ENCODE results near the gene TRIO. TPM values are rescaled to one million over a fixed set of nuclear protein-coding genes. Genes with fewer than 3 reads are reported as not detected.
A peak's percentile ranks its signal among the peaks of the same experiment; 100 is the strongest.

TRIO gene
- total and polyA plus RNA-seq, 2 donors (not counting 1 experiment from before 2014, with no cell fraction given), result 134 to 281 TPM

DNA sequence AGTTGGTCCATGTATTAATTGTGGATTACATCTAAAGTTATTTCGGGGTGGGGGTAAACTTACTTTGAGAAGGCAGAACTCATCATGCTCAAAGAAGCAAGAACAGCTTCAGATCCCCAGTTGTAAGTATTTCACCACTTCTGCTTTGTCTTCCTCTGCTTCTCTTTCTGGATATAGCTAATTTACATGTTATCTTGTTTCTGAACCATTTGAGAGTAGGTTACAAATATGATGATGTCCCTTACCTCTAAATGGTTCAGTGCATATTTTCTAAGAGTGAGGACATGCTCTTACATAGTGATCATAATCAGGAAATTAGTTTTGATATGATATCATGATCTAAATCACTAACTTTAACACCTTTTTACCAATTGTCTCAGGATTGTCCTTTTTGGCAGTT is 11.9 kb downstream of the TRIO start:
- Histone ChIP-seq H3K79me2 (ENCODE audit: control insufficient read depth, insufficient read depth, low read length) (peaks cover 92% of the 10 kb centered on the region), H4K20me1 (ENCODE audit: control insufficient read depth, extremely low read depth, insufficient read depth, low read length) (no peaks in the 10 kb centered on the region), H3K4me1 (ENCODE audit: control insufficient read depth, extremely low read depth, insufficient read depth, low read length) (peaks cover 42% of the 10 kb centered on the region), H3K4me2 (ENCODE audit: extremely low read depth, insufficient read depth, low read length) (peak overlapping the region; percentile 81), H2AFZ (ENCODE audit: low read length) (no peak overlapping the region), H3K27ac (ENCODE audit: insufficient read depth, low read length) (peak overlapping the region; percentile 88), H3K4me3 (replicated peaks in 1 of 4; ENCODE audit: control extremely low read depth in 1 of 4, insufficient read depth in 1 of 4, low read depth in 3 of 4, low read length in 4 of 4) (peak overlapping the region in 1 of 4 experiments; percentile 17), H3K9ac (ENCODE audit: insufficient read depth, low read length) (no peak overlapping the region), H3K36me3 (ENCODE audit: control insufficient read depth, insufficient read depth, low read length) (no peaks in the 10 kb centered on the region), H3K27me3 (ENCODE audit: control insufficient read depth, insufficient read depth, low read length) (no peaks in the 10 kb centered on the region), H3K9me3 (ENCODE audit: control insufficient read depth, insufficient read depth, low read depth, low read length) (no peaks in the 10 kb centered on the region)
- no peak for DNase-seq (ENCODE audit: low read depth in 2 of 2)
- TF ChIP-seq, protein P1, sequence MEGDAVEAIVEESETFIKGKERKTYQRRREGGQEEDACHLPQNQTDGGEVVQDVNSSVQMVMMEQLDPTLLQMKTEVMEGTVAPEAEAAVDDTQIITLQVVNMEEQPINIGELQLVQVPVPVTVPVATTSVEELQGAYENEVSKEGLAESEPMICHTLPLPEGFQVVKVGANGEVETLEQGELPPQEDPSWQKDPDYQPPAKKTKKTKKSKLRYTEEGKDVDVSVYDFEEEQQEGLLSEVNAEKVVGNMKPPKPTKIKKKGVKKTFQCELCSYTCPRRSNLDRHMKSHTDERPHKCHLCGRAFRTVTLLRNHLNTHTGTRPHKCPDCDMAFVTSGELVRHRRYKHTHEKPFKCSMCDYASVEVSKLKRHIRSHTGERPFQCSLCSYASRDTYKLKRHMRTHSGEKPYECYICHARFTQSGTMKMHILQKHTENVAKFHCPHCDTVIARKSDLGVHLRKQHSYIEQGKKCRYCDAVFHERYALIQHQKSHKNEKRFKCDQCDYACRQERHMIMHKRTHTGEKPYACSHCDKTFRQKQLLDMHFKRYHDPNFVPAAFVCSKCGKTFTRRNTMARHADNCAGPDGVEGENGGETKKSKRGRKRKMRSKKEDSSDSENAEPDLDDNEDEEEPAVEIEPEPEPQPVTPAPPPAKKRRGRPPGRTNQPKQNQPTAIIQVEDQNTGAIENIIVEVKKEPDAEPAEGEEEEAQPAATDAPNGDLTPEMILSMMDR (conservative IDR thresholded peaks at IDR 0.05 in 1 of 2, IDR thresholded peaks at IDR 0.05 in 1 of 2; ENCODE audit: low read depth in 1 of 2, low read length in 2 of 2), result no peak
- TF ChIP-seq EZH2 (IDR thresholded peaks at IDR 0.05; ENCODE audit: low read length, missing control alignments), result no peak

DNA sequence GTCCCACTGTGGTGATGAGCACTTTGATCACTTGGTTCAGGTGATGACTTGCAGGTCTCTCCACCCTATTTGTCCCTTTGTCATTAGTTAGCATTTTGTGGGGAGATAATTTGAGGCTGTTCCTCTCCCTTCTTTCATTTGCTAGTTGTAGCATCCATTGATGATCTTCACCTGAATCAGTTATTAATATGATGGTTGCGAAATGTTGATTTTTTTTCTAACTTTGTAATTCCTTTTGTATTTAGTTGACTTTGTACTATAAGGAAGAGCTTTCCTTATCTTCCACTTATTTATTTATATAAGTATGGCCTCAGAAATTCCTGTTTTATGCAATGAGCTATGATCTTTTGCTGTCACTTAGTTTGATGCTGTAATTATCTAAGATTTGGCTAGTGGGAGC is 12.6 kb downstream of the TRIO start:
- H3K36me3 ChIP-seq (ENCODE audit: control insufficient read depth, insufficient read depth, low read length), result no peaks in the 10 kb centered on the region
- peak overlapping the region in 3 of 4 experiments; percentile 2 to 47 (median 14) for H3K4me3 ChIP-seq (replicated peaks in 1 of 4; ENCODE audit: control extremely low read depth in 1 of 4, insufficient read depth in 1 of 4, low read depth in 3 of 4, low read length in 4 of 4)
- no peak overlapping the region for H2AFZ ChIP-seq (ENCODE audit: low read length)
- peak overlapping the region; percentile 88 for H3K27ac ChIP-seq (ENCODE audit: insufficient read depth, low read length)
- TF ChIP-seq EZH2 (IDR thresholded peaks at IDR 0.05; ENCODE audit: low read length, missing control alignments), result no peak
- TF ChIP-seq, protein P1 (conservative IDR thresholded peaks at IDR 0.05 in 1 of 2, IDR thresholded peaks at IDR 0.05 in 1 of 2; ENCODE audit: low read depth in 1 of 2, low read length in 2 of 2), result no peak
- no peaks in the 10 kb centered on the region for H3K9me3 ChIP-seq (ENCODE audit: control insufficient read depth, insufficient read depth, low read depth, low read length)
- peak overlapping the region; percentile 81 for H3K4me2 ChIP-seq (ENCODE audit: extremely low read depth, insufficient read depth, low read length)
- peaks cover 92% of the 10 kb centered on the region for H3K79me2 ChIP-seq (ENCODE audit: control insufficient read depth, insufficient read depth, low read length)
- no peaks in the 10 kb centered on the region for H4K20me1 ChIP-seq (ENCODE audit: control insufficient read depth, extremely low read depth, insufficient read depth, low read length)
- DNase-seq (ENCODE audit: low read depth in 2 of 2), result no peak
- H3K4me1 ChIP-seq (ENCODE audit: control insufficient read depth, extremely low read depth, insufficient read depth, low read length), result peaks cover 46% of the 10 kb centered on the region
- no peaks in the 10 kb centered on the region for H3K27me3 ChIP-seq (ENCODE audit: control insufficient read depth, insufficient read depth, low read length)
- no peak overlapping the region for H3K9ac ChIP-seq (ENCODE audit: insufficient read depth, low read length)

DNA sequence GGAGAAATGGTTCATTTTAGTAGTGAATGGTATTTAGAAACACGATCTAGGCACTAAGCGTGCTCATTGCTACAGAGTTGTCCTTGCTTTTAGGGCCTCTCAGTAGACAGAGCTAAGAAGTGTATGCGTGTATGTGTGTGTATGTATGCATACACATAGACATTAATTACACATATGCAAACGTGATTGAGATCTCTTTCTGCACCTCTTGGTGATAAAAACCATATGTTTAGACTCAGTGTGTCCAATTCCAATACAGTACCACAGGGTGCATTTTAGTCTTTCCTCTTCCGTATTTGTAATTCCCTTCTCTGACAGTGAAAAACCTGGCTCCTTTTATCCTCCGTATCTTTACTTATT is 13.1 kb downstream of the TRIO start:
- Histone ChIP-seq H3K79me2 (ENCODE audit: control insufficient read depth, insufficient read depth, low read length) (peaks cover 92% of the 10 kb centered on the region), H3K4me3 (replicated peaks in 1 of 4; ENCODE audit: control extremely low read depth in 1 of 4, insufficient read depth in 1 of 4, low read depth in 3 of 4, low read length in 4 of 4) (peak overlapping the region in 3 of 4 experiments; percentile 14 to 47 (median 30)), H3K4me1 (ENCODE audit: control insufficient read depth, extremely low read depth, insufficient read depth, low read length) (peaks cover 46% of the 10 kb centered on the region), H2AFZ (ENCODE audit: low read length) (no peak overlapping the region), H3K9ac (ENCODE audit: insufficient read depth, low read length) (no peak overlapping the region), H3K4me2 (ENCODE audit: extremely low read depth, insufficient read depth, low read length) (peak overlapping the region; percentile 81), H3K36me3 (ENCODE audit: control insufficient read depth, insufficient read depth, low read length) (no peaks in the 10 kb centered on the region), H4K20me1 (ENCODE audit: control insufficient read depth, extremely low read depth, insufficient read depth, low read length) (no peaks in the 10 kb centered on the region), H3K27me3 (ENCODE audit: control insufficient read depth, insufficient read depth, low read length) (no peaks in the 10 kb centered on the region), H3K27ac (ENCODE audit: insufficient read depth, low read length) (peak overlapping the region; percentile 88), H3K9me3 (ENCODE audit: control insufficient read depth, insufficient read depth, low read depth, low read length) (no peaks in the 10 kb centered on the region)
- no peak for TF ChIP-seq EZH2 (IDR thresholded peaks at IDR 0.05; ENCODE audit: low read length, missing control alignments)
- TF ChIP-seq, protein P1 (conservative IDR thresholded peaks at IDR 0.05 in 1 of 2, IDR thresholded peaks at IDR 0.05 in 1 of 2; ENCODE audit: low read depth in 1 of 2, low read length in 2 of 2), result no peak
- no peak for DNase-seq (ENCODE audit: low read depth in 2 of 2)
